Motor neuron (in vitro differentiated cells): ENCODE data around the gene ATE1. TPM values are rescaled to one million over a fixed set of nuclear protein-coding genes. Genes with fewer than 3 reads are reported as not detected.
"Not testable (repeated sequence)": the region's sequence is repeated elsewhere in the genome, so short reads cannot be mapped to it uniquely, and the experiment has no call there.

Experiments
- ATAC-seq, 8 experiments: fragments of 200-7000 bp; cut with Tn5 transposase; replicated peaks in 6 of 8; 2 replicates each; pipeline ENCODE4 v1.8.0; 2021; ENCODE audit warnings: mild to moderate bottlenecking in 8 of 8, moderate library complexity in 8 of 8
- H3K27ac ChIP-seq, 2 donors: fragments of 250-450 bp; sonication (Bioruptor Pico); 2 replicates each; pipeline ENCODE4 v1.9.0; 2021; ENCODE audit warnings: antibody characterized with exemption in 2 of 2, mild to moderate bottlenecking in 2 of 2, moderate library complexity in 1 of 2
- H3K4me1 ChIP-seq, 2 donors: fragments of 250-450 bp; sonication (Bioruptor Pico); replicated peaks in 1 of 2; 2 replicates each; pipeline ENCODE4 v1.6.1; 2021; ENCODE audit warnings: antibody characterized with exemption in 2 of 2, mild to moderate bottlenecking in 2 of 2, moderate library complexity in 1 of 2
- H3K4me3 ChIP-seq, 5 donors: fragments of 250-450 bp; sonication (Bioruptor Pico); 2 replicates each; pipeline ENCODE4 v1.9.0; 2021; ENCODE audit warnings: antibody characterized with exemption in 5 of 5, mild to moderate bottlenecking in 5 of 5, moderate library complexity in 4 of 5
- WGBS, 10 experiments: fragments of 450-650 bp; shearing (Covaris generic); methylation state at CpG; one replicate each; pipeline ENCODE4 v1.0.0; 2022; 5-methylcytosine and 5-hydroxymethylcytosine counted together
- in situ Hi-C, 9 experiments: fragments of 400-800 bp; cut with MboI; loops; one replicate each; pipeline ENCODE4 v1.15.0; 2021; ENCODE audit warnings: low sequenced_read_pairs in 9 of 9, low pct_unique_long_range_greater_than_20kb in 2 of 9; ENCODE audit not compliant: unreplicated experiment in 9 of 9
- total RNA-seq, 8 experiments: library from RNA; unstranded; fragments of 300-600 nt; gene quantifications; 2 replicates each; pipeline versions ENCODE4 v1.2.3 to v1.2.4, GENCODE V29; 2022

Gene ATE1
- total RNA-seq, 8 experiments from 2014 or later = 23.9 to 36.9 (median 31.7) TPM

- Histone ChIP-seq H3K27ac (no peak overlapping the region), H3K4me3 (no peak overlapping the region), H3K4me1 (no peaks in the 10 kb centered on the region)
- in situ Hi-C loops = no loop called here
- WGBS, 10 experiments = 83 to 100% (median 95%) methylated on average over 1 to 3 of the region's 3 CpGs
- ATAC-seq = no peak
These were observed 139.7 kb downstream of the ATE1 start for GRCh38 chr10:121788115-121788514.

- 44 to 100% (median 67%) methylated on average over 1 to 2 of the region's 2 CpGs; no CpG with 5 or more reads in 3 of the 10 experiments for WGBS, 10 experiments
- no peak overlapping the region for H3K27ac ChIP-seq
- H3K4me3 ChIP-seq = no peak overlapping the region
- no peaks in the 10 kb centered on the region for H3K4me1 ChIP-seq
- in situ Hi-C loops = no loop called here
- no peak for ATAC-seq
These were observed 140.7 kb downstream of the ATE1 start for GRCh38 chr10:121787169-121787568.

GRCh38 chr10:121783782-121784372, 144.0 kb downstream of the ATE1 start:
- in situ Hi-C loops = no loop called here
- ATAC-seq = no peak
- WGBS, 10 experiments = 67 to 100% (median 76%) methylated on average over 2 to 6 of the region's 6 CpGs

GRCh38 chr10:121781101-121781500, 146.7 kb downstream of the ATE1 start:
- WGBS, 10 experiments = 86 to 100% (median 100%) methylated on average over 1 to 4 of the region's 4 CpGs; no CpG with 5 or more reads in 2 of the 10 experiments
- in situ Hi-C loops = no loop called here
- no peak for ATAC-seq

More at GRCh38 chr10:121783782-121784372, 144.0 kb downstream of the ATE1 start:
- Histone ChIP-seq H3K4me3 (no peak overlapping the region), H3K4me1 (no peaks in the 10 kb centered on the region), H3K27ac (no peak overlapping the region)

GRCh38 chr10:121774813-121775212, 153.0 kb downstream of the ATE1 start:
- Histone ChIP-seq H3K27ac (no peak overlapping the region), H3K4me1 (no peaks in the 10 kb centered on the region), H3K4me3 (no peak overlapping the region)
- ATAC-seq = no peak
- WGBS, 10 experiments = 31 to 100% (median 90%) methylated on average over 1 to 2 of the region's 2 CpGs; no CpG with 5 or more reads in 1 of the 10 experiments
- in situ Hi-C loops = no loop called here

More at GRCh38 chr10:121781101-121781500, 146.7 kb downstream of the ATE1 start:
- H3K27ac ChIP-seq = no peak overlapping the region
- no peak overlapping the region for H3K4me3 ChIP-seq
- H3K4me1 ChIP-seq = no peaks in the 10 kb centered on the region

- ATAC-seq = no peak
- Histone ChIP-seq H3K27ac (no peak overlapping the region), H3K4me3 (no peak overlapping the region), H3K4me1 (no peaks in the 10 kb centered on the region)
- 33 to 100% (median 88%) methylated on average over 1 to 3 of the region's 3 CpGs; no CpG with 5 or more reads in 1 of the 10 experiments for WGBS, 10 experiments
- in situ Hi-C loops = no loop called here
These were observed 153.4 kb downstream of the ATE1 start for GRCh38 chr10:121774404-121774803.

GRCh38 chr10:121772884-121773283, 154.9 kb downstream of the ATE1 start:
- Histone ChIP-seq H3K4me3 (no peak overlapping the region), H3K27ac (no peak overlapping the region), H3K4me1 (no peaks in the 10 kb centered on the region)
- 0 to 94% (median 62%) methylated on average over 1 to 2 of the region's 2 CpGs; no CpG with 5 or more reads in 2 of the 10 experiments for WGBS, 10 experiments
- in situ Hi-C loops = no loop called here
- ATAC-seq = no peak

- H3K4me3 ChIP-seq = no peak overlapping the region
- in situ Hi-C loops = no loop called here
- ATAC-seq = no peak
- H3K27ac ChIP-seq = no peak overlapping the region
- H3K4me1 ChIP-seq = no peaks in the 10 kb centered on the region
- WGBS, 10 experiments = 40 to 100% (median 91%) methylated on average over 1 to 6 of the region's 6 CpGs
These were observed 155.4 kb downstream of the ATE1 start for GRCh38 chr10:121772406-121772805.

- no peak overlapping the region for H3K4me3 ChIP-seq
- no peak overlapping the region for H3K27ac ChIP-seq
- WGBS, 10 experiments = 7 to 100% (median 71%) methylated on average over 1 to 5 of the region's 5 CpGs
- in situ Hi-C loops = no loop called here
- ATAC-seq = no peak
- H3K4me1 ChIP-seq = no peaks in the 10 kb centered on the region
These were observed 155.9 kb downstream of the ATE1 start for GRCh38 chr10:121771966-121772365.

GRCh38 chr10:121766426-121766825, 161.4 kb downstream of the ATE1 start:
- no peak overlapping the region for H3K27ac ChIP-seq
- H3K4me3 ChIP-seq = no peak overlapping the region
- ATAC-seq = no peak
- no peaks in the 10 kb centered on the region for H3K4me1 ChIP-seq
- in situ Hi-C loops = no loop called here
- 40 to 71% (median 55%) methylated on average over 1 to 4 of the region's 4 CpGs; no CpG with 5 or more reads in 2 of the 10 experiments for WGBS, 10 experiments

GRCh38 chr10:121765204-121765603, 162.6 kb downstream of the ATE1 start:
- in situ Hi-C loops = no loop called here
- 40 to 93% (median 84%) methylated on average over 1 to 4 of the region's 4 CpGs; no CpG with 5 or more reads in 1 of the 10 experiments for WGBS, 10 experiments
- Histone ChIP-seq H3K4me1 (no peaks in the 10 kb centered on the region), H3K27ac (no peak overlapping the region), H3K4me3 (no peak overlapping the region)
- peak in 3 of 8 experiments; percentile 40 to 82 (median 77) for ATAC-seq

- H3K4me1 ChIP-seq = no peaks in the 10 kb centered on the region
- in situ Hi-C loops = no loop called here
- no peak overlapping the region for H3K27ac ChIP-seq
- H3K4me3 ChIP-seq = no peak overlapping the region
- ATAC-seq = no peak
- 72 to 100% (median 92%) methylated on average over 2 to 5 of the region's 5 CpGs; no CpG with 5 or more reads in 1 of the 10 experiments for WGBS, 10 experiments
These were observed 163.4 kb downstream of the ATE1 start for GRCh38 chr10:121764233-121764942.

GRCh38 chr10:121757241-121757640, 170.6 kb downstream of the ATE1 start:
- ATAC-seq, H3K4me3 ChIP-seq, H3K27ac ChIP-seq, H3K4me1 ChIP-seq, in situ Hi-C loops: not testable (repeated sequence)
- 83 to 100% (median 100%) methylated on average over 1 of the region's 1 CpG; no CpG with 5 or more reads in 2 of the 10 experiments for WGBS, 10 experiments
